ENCODE data around the gene ISCU. TPM values are rescaled to one million over a fixed set of nuclear protein-coding genes. Genes with fewer than 3 reads are reported as not detected.

Gene ISCU
- total and polyA plus RNA-seq, 2 donors, result 125 to 248 TPM

GRCh38 chr12:108581311-108582227 lies 19.2 kb downstream of the ISCU start:
- no peak overlapping the region for H3K27ac ChIP-seq (ENCODE audit: low read depth in 1 of 2, low read length in 1 of 2)
- H3K27me3 ChIP-seq (ENCODE audit: control insufficient read depth in 2 of 2, insufficient read depth in 1 of 2, low read length in 1 of 2), result no peaks in the 10 kb centered on the region
- no peak overlapping the region for H3K4me3 ChIP-seq (ENCODE audit: low read length in 2 of 2)
- peaks cover 0 to 1% of the 10 kb centered on the region in 2 donors for H3K9me3 ChIP-seq (ENCODE audit: control insufficient read depth in 2 of 2, insufficient read depth in 1 of 2, low read length in 1 of 2)
- no peaks in the 10 kb centered on the region for H3K36me3 ChIP-seq (ENCODE audit: control insufficient read depth in 2 of 2, insufficient read depth in 2 of 2, low read length in 1 of 2)
- WGBS, result 95% methylated on average over 33 of the region's 33 CpGs
- no peaks in the 10 kb centered on the region for H3K4me1 ChIP-seq (ENCODE audit: control insufficient read depth in 2 of 2, insufficient read depth in 2 of 2, low read length in 2 of 2)
- no peak for DNase-seq (ENCODE audit: low read depth in 6 of 9, low spot score in 9 of 9)

- H3K4me1 ChIP-seq (ENCODE audit: control insufficient read depth in 2 of 2, insufficient read depth in 2 of 2, low read length in 2 of 2), result no peaks in the 10 kb centered on the region
- no peak overlapping the region for H3K4me3 ChIP-seq (ENCODE audit: low read length in 2 of 2)
- 96% methylated on average over 9 of the region's 9 CpGs for WGBS
- DNase-seq (ENCODE audit: low read depth in 6 of 9, low spot score in 9 of 9), result no peak
- H3K27me3 ChIP-seq (ENCODE audit: control insufficient read depth in 2 of 2, insufficient read depth in 1 of 2, low read length in 1 of 2), result no peaks in the 10 kb centered on the region
- peaks cover 0 to 1% of the 10 kb centered on the region in 2 donors for H3K9me3 ChIP-seq (ENCODE audit: control insufficient read depth in 2 of 2, insufficient read depth in 1 of 2, low read length in 1 of 2)
- H3K36me3 ChIP-seq (ENCODE audit: control insufficient read depth in 2 of 2, insufficient read depth in 2 of 2, low read length in 1 of 2), result no peaks in the 10 kb centered on the region
- H3K27ac ChIP-seq (ENCODE audit: low read depth in 1 of 2, low read length in 1 of 2), result no peak overlapping the region
Measured at GRCh38 chr12:108582509-108582908, 20.1 kb downstream of the ISCU start.

- H3K27ac ChIP-seq (ENCODE audit: low read depth in 1 of 2, low read length in 1 of 2), result no peak overlapping the region
- H3K27me3 ChIP-seq (ENCODE audit: control insufficient read depth in 2 of 2, insufficient read depth in 1 of 2, low read length in 1 of 2), result no peaks in the 10 kb centered on the region
- H3K9me3 ChIP-seq (ENCODE audit: control insufficient read depth in 2 of 2, insufficient read depth in 1 of 2, low read length in 1 of 2), result peaks cover 0 to 1% of the 10 kb centered on the region in 2 donors
- H3K4me3 ChIP-seq (ENCODE audit: low read length in 2 of 2), result no peak overlapping the region
- WGBS, result 94% methylated on average over 10 of the region's 10 CpGs
- no peaks in the 10 kb centered on the region for H3K4me1 ChIP-seq (ENCODE audit: control insufficient read depth in 2 of 2, insufficient read depth in 2 of 2, low read length in 2 of 2)
- DNase-seq (ENCODE audit: low read depth in 6 of 9, low spot score in 9 of 9), result no peak
- no peaks in the 10 kb centered on the region for H3K36me3 ChIP-seq (ENCODE audit: control insufficient read depth in 2 of 2, insufficient read depth in 2 of 2, low read length in 1 of 2)
Measured at GRCh38 chr12:108582978-108583770, 20.8 kb downstream of the ISCU start.

GRCh38 chr12:108583991-108584390 lies 21.6 kb downstream of the ISCU start:
- no peak overlapping the region for H3K27ac ChIP-seq (ENCODE audit: low read depth in 1 of 2, low read length in 1 of 2)
- 95% methylated on average over 7 of the region's 7 CpGs for WGBS

DNA sequence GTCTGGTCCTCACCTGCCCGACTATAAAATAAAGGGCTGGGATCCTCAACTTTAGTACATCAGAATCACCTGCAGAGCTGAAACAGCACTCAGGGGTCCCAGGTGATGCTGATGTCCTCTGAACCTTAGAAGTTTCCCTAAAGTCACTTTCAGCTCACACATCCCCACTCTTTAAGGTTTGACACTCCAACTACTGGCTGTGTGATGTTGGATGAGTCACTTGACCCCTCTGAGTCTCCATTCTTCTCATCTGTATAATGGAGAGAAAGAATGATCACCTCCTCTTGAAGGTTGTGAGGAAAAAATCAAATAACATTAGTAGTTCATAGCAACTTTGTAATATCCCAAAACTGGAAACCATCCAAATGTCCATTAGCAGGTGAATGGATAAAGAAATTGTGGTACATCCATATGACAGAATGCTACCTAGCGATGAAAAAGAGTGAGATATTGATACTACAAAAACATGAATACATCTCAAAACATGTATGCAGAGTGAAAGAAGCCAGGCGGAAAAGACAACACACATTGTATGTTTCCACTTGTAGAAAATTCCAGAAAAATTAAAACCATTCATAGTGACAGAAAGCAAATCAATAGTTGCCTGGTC lies 22.2 kb downstream of the ISCU start:
- DNase-seq (ENCODE audit: low read depth in 6 of 9, low spot score in 9 of 9), result no peak
- Histone ChIP-seq H3K4me1 (ENCODE audit: control insufficient read depth in 2 of 2, insufficient read depth in 2 of 2, low read length in 2 of 2) (peaks cover 0 to 10% of the 10 kb centered on the region in 2 donors), H3K27me3 (ENCODE audit: control insufficient read depth in 2 of 2, insufficient read depth in 1 of 2, low read length in 1 of 2) (no peaks in the 10 kb centered on the region), H3K9me3 (ENCODE audit: control insufficient read depth in 2 of 2, insufficient read depth in 1 of 2, low read length in 1 of 2) (no peaks in the 10 kb centered on the region), H3K36me3 (ENCODE audit: control insufficient read depth in 2 of 2, insufficient read depth in 2 of 2, low read length in 1 of 2) (no peaks in the 10 kb centered on the region), H3K4me3 (ENCODE audit: low read length in 2 of 2) (no peak overlapping the region), H3K27ac (ENCODE audit: low read depth in 1 of 2, low read length in 1 of 2) (no peak overlapping the region)
- 95% methylated on average over 3 of the region's 3 CpGs for WGBS

More at GRCh38 chr12:108583991-108584390, 21.6 kb downstream of the ISCU start:
- no peak overlapping the region for H3K4me3 ChIP-seq (ENCODE audit: low read length in 2 of 2)
- H3K27me3 ChIP-seq (ENCODE audit: control insufficient read depth in 2 of 2, insufficient read depth in 1 of 2, low read length in 1 of 2), result no peaks in the 10 kb centered on the region
- DNase-seq (ENCODE audit: low read depth in 6 of 9, low spot score in 9 of 9), result no peak
- no peaks in the 10 kb centered on the region for H3K9me3 ChIP-seq (ENCODE audit: control insufficient read depth in 2 of 2, insufficient read depth in 1 of 2, low read length in 1 of 2)
- no peaks in the 10 kb centered on the region for H3K36me3 ChIP-seq (ENCODE audit: control insufficient read depth in 2 of 2, insufficient read depth in 2 of 2, low read length in 1 of 2)
- peaks cover 0 to 5% of the 10 kb centered on the region in 2 donors for H3K4me1 ChIP-seq (ENCODE audit: control insufficient read depth in 2 of 2, insufficient read depth in 2 of 2, low read length in 2 of 2)

- H3K27ac ChIP-seq (ENCODE audit: low read depth in 1 of 2, low read length in 1 of 2), result no peak overlapping the region
- H3K27me3 ChIP-seq (ENCODE audit: control insufficient read depth in 2 of 2, insufficient read depth in 1 of 2, low read length in 1 of 2), result no peaks in the 10 kb centered on the region
- DNase-seq (ENCODE audit: low read depth in 6 of 9, low spot score in 9 of 9), result no peak
- 95% methylated on average over 4 of the region's 4 CpGs for WGBS
- H3K4me1 ChIP-seq (ENCODE audit: control insufficient read depth in 2 of 2, insufficient read depth in 2 of 2, low read length in 2 of 2), result peaks cover 0 to 10% of the 10 kb centered on the region in 2 donors
- no peak overlapping the region for H3K4me3 ChIP-seq (ENCODE audit: low read length in 2 of 2)
- H3K9me3 ChIP-seq (ENCODE audit: control insufficient read depth in 2 of 2, insufficient read depth in 1 of 2, low read length in 1 of 2), result no peaks in the 10 kb centered on the region
- H3K36me3 ChIP-seq (ENCODE audit: control insufficient read depth in 2 of 2, insufficient read depth in 2 of 2, low read length in 1 of 2), result no peaks in the 10 kb centered on the region
Measured at GRCh38 chr12:108585864-108586263, 23.5 kb downstream of the ISCU start.

GRCh38 chr12:108586306-108586705 lies 23.9 kb downstream of the ISCU start:
- Histone ChIP-seq H3K36me3 (ENCODE audit: control insufficient read depth in 2 of 2, insufficient read depth in 2 of 2, low read length in 1 of 2) (no peaks in the 10 kb centered on the region), H3K4me1 (ENCODE audit: control insufficient read depth in 2 of 2, insufficient read depth in 2 of 2, low read length in 2 of 2) (peaks cover 0 to 10% of the 10 kb centered on the region in 2 donors), H3K4me3 (ENCODE audit: low read length in 2 of 2) (no peak overlapping the region), H3K27me3 (ENCODE audit: control insufficient read depth in 2 of 2, insufficient read depth in 1 of 2, low read length in 1 of 2) (no peaks in the 10 kb centered on the region), H3K9me3 (ENCODE audit: control insufficient read depth in 2 of 2, insufficient read depth in 1 of 2, low read length in 1 of 2) (no peaks in the 10 kb centered on the region), H3K27ac (ENCODE audit: low read depth in 1 of 2, low read length in 1 of 2) (no peak overlapping the region)
- WGBS, result 97% methylated on average over 11 of the region's 11 CpGs
- DNase-seq (ENCODE audit: low read depth in 6 of 9, low spot score in 9 of 9), result no peak

DNA sequence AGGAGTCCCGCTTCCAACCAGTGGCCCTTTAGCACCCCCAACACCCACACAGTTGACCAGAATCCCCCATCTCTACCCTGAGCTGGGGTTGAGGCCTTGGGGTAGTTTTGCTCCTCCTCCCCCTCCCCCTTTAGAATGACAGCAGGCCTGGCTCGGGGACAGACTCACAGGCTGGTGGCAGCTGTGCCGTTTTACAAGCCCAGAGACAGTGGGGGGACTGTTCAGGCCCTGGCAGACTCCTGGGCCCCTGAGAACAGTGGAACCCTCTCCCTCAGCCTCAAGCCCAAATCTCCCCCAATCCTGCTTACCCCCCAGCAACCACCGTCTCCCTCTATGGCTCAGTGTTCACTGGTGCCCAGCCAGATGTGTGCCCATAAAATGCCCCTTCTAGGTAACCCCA lies 25.4 kb downstream of the ISCU start:
- DNase-seq (ENCODE audit: low read depth in 6 of 9, low spot score in 9 of 9), result no peak
- Histone ChIP-seq H3K27me3 (ENCODE audit: control insufficient read depth in 2 of 2, insufficient read depth in 1 of 2, low read length in 1 of 2) (no peaks in the 10 kb centered on the region), H3K9me3 (ENCODE audit: control insufficient read depth in 2 of 2, insufficient read depth in 1 of 2, low read length in 1 of 2) (no peaks in the 10 kb centered on the region), H3K4me1 (ENCODE audit: control insufficient read depth in 2 of 2, insufficient read depth in 2 of 2, low read length in 2 of 2) (peaks cover 0 to 10% of the 10 kb centered on the region in 2 donors), H3K4me3 (ENCODE audit: low read length in 2 of 2) (no peak overlapping the region), H3K36me3 (ENCODE audit: control insufficient read depth in 2 of 2, insufficient read depth in 2 of 2, low read length in 1 of 2) (no peaks in the 10 kb centered on the region), H3K27ac (ENCODE audit: low read depth in 1 of 2, low read length in 1 of 2) (no peak overlapping the region)
- WGBS, result 86% methylated on average over 4 of the region's 4 CpGs

Measured in thymus (tissue), 11 donors.